Mucosa of descending colon (tissue), 3 donors: ENCODE results near the gene PTGES2. TPM values are rescaled to one million over a fixed set of nuclear protein-coding genes. Genes with fewer than 3 reads are reported as not detected.

Experiments
- ATAC-seq: fragments of 200-7000 bp; cut with Tn5 transposase; one replicate; pipeline ENCODE4 v1.9.1; 2020; ENCODE audit warnings: mild to moderate bottlenecking, moderate library complexity
- DNase-seq, 3 donors: peaks; one replicate each; pipeline ENCODE4 v3.0.0-alpha.2; 2020
- H3K36me3 ChIP-seq: fragments of 200-600 bp; one replicate; pipeline ENCODE4 v1.8.0; 2021; ENCODE audit warnings: low read depth, mild to moderate bottlenecking
- H3K4me1 ChIP-seq: fragments of 200-600 bp; one replicate; pipeline ENCODE4 v1.8.0; 2021; ENCODE audit warnings: low read depth, mild to moderate bottlenecking
- H3K4me3 ChIP-seq: fragments of 200-600 bp; one replicate; pipeline ENCODE4 v1.8.0; 2021; ENCODE audit warnings: mild to moderate bottlenecking
- H3K9me3 ChIP-seq: fragments of 200-600 bp; one replicate; pipeline ENCODE4 v1.8.0; 2021; ENCODE audit warnings: mild to moderate bottlenecking
- intact Hi-C, 2 donors: fragments of 100-400 bp; cut with DNase I in 1 of 2; cut with micrococcal nuclease in 1 of 2; formaldehyde crosslinking; loops; one replicate each; pipeline versions ENCODE4 v1.11.0 to v1.11.1; 2022; cut with DNase I, micrococcal nuclease
- total RNA-seq, 3 donors: library from RNA; stranded (reverse); fragmentation: NEBNext Ultra II Directional in 2 of 3; extraction: Animal tissue kit (Norgen Biotek cat#: 25700) in 2 of 3; gene quantifications; one replicate each; pipeline versions ENCODE4 v1.2.1 to v1.2.4, GENCODE V29; 2021 to 2023
- TF ChIP-seq, protein P1 (sequence below): fragments of 200-600 bp; IDR thresholded peaks from one replicate; pipeline ENCODE4 v1.8.0; 2022; ENCODE audit warnings: antibody characterized with exemption, mild to moderate bottlenecking
- donor health status: DM: no; HTN: no; CAD: no; lungs with moderate emphysema.
- donor health status: DM: no; HTN: no; CAD: no.
- donor health status: DM: no; HTN: yes; CAD: no.

Gene PTGES2
- total RNA-seq, 3 donors from 2014 or later: 65.3 to 99.7 (median 90.6) TPM

- DNase-seq (no peak), ATAC-seq (no peak)
- Histone ChIP-seq H3K4me1 (no peaks in the 10 kb centered on the region), H3K9me3 (no peaks in the 10 kb centered on the region), H3K36me3 (no peaks in the 10 kb centered on the region), H3K4me3 (no peak overlapping the region)
- TF ChIP-seq, protein P1, sequence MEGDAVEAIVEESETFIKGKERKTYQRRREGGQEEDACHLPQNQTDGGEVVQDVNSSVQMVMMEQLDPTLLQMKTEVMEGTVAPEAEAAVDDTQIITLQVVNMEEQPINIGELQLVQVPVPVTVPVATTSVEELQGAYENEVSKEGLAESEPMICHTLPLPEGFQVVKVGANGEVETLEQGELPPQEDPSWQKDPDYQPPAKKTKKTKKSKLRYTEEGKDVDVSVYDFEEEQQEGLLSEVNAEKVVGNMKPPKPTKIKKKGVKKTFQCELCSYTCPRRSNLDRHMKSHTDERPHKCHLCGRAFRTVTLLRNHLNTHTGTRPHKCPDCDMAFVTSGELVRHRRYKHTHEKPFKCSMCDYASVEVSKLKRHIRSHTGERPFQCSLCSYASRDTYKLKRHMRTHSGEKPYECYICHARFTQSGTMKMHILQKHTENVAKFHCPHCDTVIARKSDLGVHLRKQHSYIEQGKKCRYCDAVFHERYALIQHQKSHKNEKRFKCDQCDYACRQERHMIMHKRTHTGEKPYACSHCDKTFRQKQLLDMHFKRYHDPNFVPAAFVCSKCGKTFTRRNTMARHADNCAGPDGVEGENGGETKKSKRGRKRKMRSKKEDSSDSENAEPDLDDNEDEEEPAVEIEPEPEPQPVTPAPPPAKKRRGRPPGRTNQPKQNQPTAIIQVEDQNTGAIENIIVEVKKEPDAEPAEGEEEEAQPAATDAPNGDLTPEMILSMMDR: no peak
- intact Hi-C loops: no loop called here
Measured at GRCh38 chr9:128169492-128169891, 42.0 kb upstream of the PTGES2 start.

GRCh38 chr9:128168731-128169308 is 41.3 kb upstream of the PTGES2 start:
- Histone ChIP-seq H3K4me3 (no peak overlapping the region), H3K9me3 (no peaks in the 10 kb centered on the region), H3K36me3 (no peaks in the 10 kb centered on the region), H3K4me1 (no peaks in the 10 kb centered on the region)
- intact Hi-C loops: no loop called here
- DNase-seq: no peak
- ATAC-seq: no peak
- TF ChIP-seq, protein P1: no peak

DNA sequence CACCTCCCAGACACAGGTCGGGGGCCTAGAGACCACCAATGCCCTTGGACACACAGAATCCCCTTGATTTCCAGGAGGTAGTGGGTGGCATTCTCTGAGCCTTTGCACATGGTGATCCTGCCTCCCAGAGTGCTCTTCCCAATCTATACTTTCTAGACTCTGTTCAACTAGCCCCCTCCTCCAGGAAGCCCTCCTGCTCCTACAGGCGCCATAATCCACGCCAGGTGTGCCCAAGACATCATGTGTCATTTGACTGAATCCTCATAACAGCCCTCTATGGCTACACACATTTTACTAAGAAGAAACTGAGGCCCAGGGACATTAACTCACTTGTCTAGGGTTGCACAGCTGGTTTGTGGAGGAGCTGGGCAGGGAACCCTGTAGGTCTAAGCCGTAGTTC is 39.7 kb upstream of the PTGES2 start:
- Histone ChIP-seq H3K36me3 (no peaks in the 10 kb centered on the region), H3K4me3 (no peak overlapping the region), H3K9me3 (no peaks in the 10 kb centered on the region), H3K4me1 (no peaks in the 10 kb centered on the region)
- TF ChIP-seq, protein P1: no peak
- ATAC-seq: no peak
- intact Hi-C loops: no loop called here
- DNase-seq: no peak

DNA sequence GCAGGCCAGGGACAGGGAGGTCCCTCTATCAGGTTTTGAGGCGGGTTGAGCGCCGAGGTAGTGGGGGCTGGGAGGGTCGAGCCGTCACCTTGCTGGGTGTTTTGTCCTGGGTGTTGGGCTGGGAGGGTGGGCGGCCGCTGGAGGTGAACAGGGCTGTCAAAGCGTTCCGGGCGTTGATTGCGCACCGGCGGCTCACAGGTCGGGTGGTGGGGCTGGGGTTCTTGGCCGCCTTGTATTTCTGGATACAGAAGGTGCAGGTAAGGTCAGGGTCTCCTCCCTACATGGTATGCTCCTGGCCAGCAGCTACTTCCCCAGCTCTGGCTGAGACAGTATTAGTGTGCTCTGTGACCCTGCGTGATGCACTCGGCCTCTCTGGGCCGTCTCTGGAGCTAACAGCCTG is 38.6 kb upstream of the PTGES2 start:
- ATAC-seq (no peak), DNase-seq (no peak)
- Histone ChIP-seq H3K9me3 (no peaks in the 10 kb centered on the region), H3K4me3 (no peak overlapping the region), H3K36me3 (no peaks in the 10 kb centered on the region), H3K4me1 (no peaks in the 10 kb centered on the region)
- intact Hi-C loops: no loop called here
- TF ChIP-seq, protein P1: no peak

DNA sequence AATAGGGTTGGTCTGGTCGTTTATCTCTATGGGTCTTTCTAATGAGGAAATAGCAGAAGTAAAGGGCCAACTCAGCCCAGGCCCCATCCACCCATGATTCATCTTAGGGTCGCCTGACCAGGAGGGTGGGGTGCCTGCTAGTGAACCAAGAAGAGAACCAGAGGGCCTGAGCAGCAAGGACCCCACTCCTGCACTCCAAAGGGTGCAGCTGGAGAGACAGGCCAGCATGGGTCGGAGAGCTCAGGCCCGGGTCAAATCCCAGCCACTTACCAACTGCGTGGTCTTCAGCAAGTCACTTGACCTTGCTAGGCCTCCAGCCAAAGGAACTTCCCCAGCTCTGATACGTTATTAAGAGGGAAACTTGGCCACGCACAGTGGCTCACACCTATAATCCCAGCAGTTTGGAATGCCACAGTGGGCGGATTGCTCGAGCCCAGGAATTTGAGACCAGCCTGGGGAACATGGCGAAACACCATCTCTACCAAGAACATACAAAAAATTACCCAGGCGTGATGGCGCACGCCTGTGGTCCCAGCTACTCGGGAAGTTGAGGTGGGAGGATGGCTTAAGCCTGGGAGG is 36.9 kb upstream of the PTGES2 start:
- intact Hi-C loops: no loop called here
- Histone ChIP-seq H3K4me1 (no peaks in the 10 kb centered on the region), H3K9me3 (no peaks in the 10 kb centered on the region), H3K36me3 (no peaks in the 10 kb centered on the region), H3K4me3 (no peak overlapping the region)
- ATAC-seq (no peak), DNase-seq (no peak)
- TF ChIP-seq, protein P1: no peak
